ENCODE results near the gene PTTG2.

The PTTG2 gene

DNA sequence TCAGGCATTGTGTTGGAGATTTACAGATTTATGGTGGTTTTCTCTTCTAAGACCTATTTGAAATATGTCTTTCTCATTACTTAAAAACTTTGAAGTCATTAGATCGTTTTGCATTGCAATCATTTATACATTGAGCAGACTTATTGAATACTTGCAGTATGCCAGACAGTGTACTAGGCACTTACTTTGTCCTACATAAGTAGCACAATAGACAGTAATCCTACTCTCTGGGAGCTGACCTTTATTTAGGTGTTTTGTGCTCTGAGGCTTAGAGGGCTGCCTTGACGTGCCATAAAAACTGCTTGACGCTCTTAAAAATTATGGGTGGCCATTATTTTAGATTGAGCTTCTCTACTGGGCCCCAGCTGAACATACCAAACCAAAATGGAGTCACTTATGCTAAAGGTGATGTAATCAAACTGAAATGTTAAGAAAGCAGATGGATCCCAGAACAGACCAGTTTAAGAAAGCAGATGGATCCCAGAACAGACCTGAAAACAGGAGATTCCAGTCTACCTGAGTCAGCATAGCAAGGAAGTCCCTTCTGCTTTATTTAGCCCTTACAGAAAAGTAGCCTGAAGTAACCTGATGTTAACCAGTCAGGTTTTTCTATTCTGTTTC lies 42.4 kb downstream of the PTTG2 start:
- Histone ChIP-seq H3K27ac (ENCODE audit: low read depth, low read length) (no peak overlapping the region), H3K4me1 (ENCODE audit: insufficient read depth, low read length) (peaks cover 81% of the 10 kb centered on the region)

DNA sequence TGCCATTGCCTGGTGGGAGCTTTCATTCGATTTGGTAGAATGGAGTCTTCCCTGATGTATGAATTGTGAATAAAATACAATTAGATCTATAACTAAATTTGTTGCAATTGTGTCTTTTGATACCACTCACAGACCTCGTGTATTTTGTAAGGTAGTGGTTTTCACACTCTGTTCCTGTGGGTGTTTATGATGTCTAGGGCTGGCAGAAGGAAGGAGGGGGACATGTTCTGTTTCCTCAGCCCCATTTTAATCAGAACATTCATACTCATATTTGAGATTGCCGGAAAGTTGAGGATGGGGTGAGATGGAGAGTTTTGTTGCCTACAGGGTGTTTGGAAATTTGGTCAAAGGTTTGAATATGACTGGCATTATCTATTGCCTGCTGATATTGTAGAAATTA lies 42.9 kb downstream of the PTTG2 start:
- Histone ChIP-seq H3K36me3 (ENCODE audit: insufficient read depth, low read length) (no peaks in the 10 kb centered on the region), H3K4me1 (ENCODE audit: insufficient read depth, low read length) (peaks cover 81% of the 10 kb centered on the region), H3K27me3 (ENCODE audit: control insufficient read depth in 1 of 2, insufficient read depth in 2 of 2, low read length in 2 of 2) (no peaks in the 10 kb centered on the region), H3K9me3 (ENCODE audit: low read length) (no peaks in the 10 kb centered on the region), H3K9ac (ENCODE audit: low read length) (no peak overlapping the region), H3K27ac (ENCODE audit: low read depth, low read length) (no peak overlapping the region), H3K4me3 (ENCODE audit: low read depth in 1 of 2, low read length in 2 of 2) (no peak overlapping the region)

More for the DNA sequence above, 42.4 kb downstream of the PTTG2 start:
- Histone ChIP-seq H3K27me3 (ENCODE audit: control insufficient read depth in 1 of 2, insufficient read depth in 2 of 2, low read length in 2 of 2) (no peaks in the 10 kb centered on the region), H3K9ac (ENCODE audit: low read length) (no peak overlapping the region), H3K9me3 (ENCODE audit: low read length) (no peaks in the 10 kb centered on the region), H3K36me3 (ENCODE audit: insufficient read depth, low read length) (no peaks in the 10 kb centered on the region), H3K4me3 (ENCODE audit: low read depth in 1 of 2, low read length in 2 of 2) (no peak overlapping the region)

DNA sequence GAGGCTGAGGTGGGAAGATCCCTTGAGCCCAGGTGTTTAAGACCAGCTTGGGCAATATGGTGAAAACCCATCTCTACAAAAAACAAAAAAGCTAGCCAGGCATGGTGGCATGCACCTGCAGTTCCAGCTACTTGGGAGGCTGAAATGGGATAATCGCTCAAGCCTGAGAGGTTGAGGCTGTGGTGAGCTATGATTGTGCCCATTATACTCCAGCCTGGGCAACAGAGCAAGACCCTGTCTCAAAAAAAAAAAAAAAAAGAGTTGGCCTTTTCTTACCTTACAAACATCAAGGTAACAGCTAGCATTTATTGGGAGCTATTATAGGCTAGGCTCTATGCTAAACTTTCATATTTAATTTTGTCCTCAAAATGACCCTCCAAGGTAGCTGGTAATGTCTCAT lies 43.4 kb downstream of the PTTG2 start:
- H3K36me3 ChIP-seq (ENCODE audit: insufficient read depth, low read length): no peaks in the 10 kb centered on the region
- no peaks in the 10 kb centered on the region for H3K9me3 ChIP-seq (ENCODE audit: low read length)
- no peak overlapping the region for H3K9ac ChIP-seq (ENCODE audit: low read length)
- H3K27me3 ChIP-seq (ENCODE audit: control insufficient read depth in 1 of 2, insufficient read depth in 2 of 2, low read length in 2 of 2): no peaks in the 10 kb centered on the region
- H3K4me3 ChIP-seq (ENCODE audit: low read depth in 1 of 2, low read length in 2 of 2): no peak overlapping the region
- peaks cover 81% of the 10 kb centered on the region for H3K4me1 ChIP-seq (ENCODE audit: insufficient read depth, low read length)
- H3K27ac ChIP-seq (ENCODE audit: low read depth, low read length): peak overlapping the region; percentile 73

DNA sequence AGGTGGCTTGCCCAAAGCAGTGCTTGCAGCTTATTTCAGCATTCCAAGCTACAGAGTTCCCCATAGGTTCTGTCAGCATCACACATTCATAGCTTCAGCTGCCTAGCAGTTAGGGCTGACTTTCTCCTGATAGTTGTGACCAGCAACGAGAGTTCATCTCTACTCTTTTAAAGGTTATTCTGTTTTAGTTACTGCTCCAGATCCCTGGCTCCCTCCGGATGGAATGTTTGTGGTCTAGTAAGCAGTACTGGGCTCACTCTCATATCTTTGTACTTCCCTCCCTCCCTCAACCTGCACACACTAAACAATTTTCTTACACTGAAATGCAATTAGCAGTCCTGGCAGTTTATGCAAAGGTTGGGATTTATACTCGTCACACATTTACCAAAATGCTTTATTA lies 43.9 kb downstream of the PTTG2 start:
- peak overlapping the region in 1 of 2 donors; percentile 15 for H3K4me3 ChIP-seq (ENCODE audit: low read depth in 1 of 2, low read length in 2 of 2)
- no peak overlapping the region for H3K9ac ChIP-seq (ENCODE audit: low read length)
- H3K4me1 ChIP-seq (ENCODE audit: insufficient read depth, low read length): peaks cover 81% of the 10 kb centered on the region
- H3K9me3 ChIP-seq (ENCODE audit: low read length): no peaks in the 10 kb centered on the region
- H3K36me3 ChIP-seq (ENCODE audit: insufficient read depth, low read length): no peaks in the 10 kb centered on the region
- peak overlapping the region; percentile 73 for H3K27ac ChIP-seq (ENCODE audit: low read depth, low read length)
- no peaks in the 10 kb centered on the region for H3K27me3 ChIP-seq (ENCODE audit: control insufficient read depth in 1 of 2, insufficient read depth in 2 of 2, low read length in 2 of 2)

DNA sequence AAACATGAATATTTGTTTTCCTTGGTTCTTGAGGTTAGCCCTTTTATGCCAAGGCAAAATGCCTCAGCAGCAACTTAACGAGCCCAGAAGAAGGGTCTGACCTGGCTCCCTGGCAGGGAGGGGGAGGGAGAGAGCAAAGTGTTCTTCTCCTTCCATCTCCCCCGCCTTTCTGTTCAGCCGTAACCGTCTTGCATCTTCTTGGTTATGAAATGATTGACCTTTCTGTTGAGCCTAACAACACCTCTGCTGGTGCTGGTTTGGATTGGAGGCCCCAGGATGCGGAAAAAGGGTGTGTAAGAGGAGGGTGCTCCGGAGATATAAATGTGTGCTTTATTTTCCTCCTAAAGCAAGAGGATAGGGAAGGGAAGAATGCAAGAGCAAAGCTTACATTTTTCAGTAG lies 44.7 kb downstream of the PTTG2 start:
- H3K27me3 ChIP-seq (ENCODE audit: control insufficient read depth in 1 of 2, insufficient read depth in 2 of 2, low read length in 2 of 2): no peaks in the 10 kb centered on the region
- peaks cover 81% of the 10 kb centered on the region for H3K4me1 ChIP-seq (ENCODE audit: insufficient read depth, low read length)
- peak overlapping the region; percentile 73 for H3K27ac ChIP-seq (ENCODE audit: low read depth, low read length)

DNA sequence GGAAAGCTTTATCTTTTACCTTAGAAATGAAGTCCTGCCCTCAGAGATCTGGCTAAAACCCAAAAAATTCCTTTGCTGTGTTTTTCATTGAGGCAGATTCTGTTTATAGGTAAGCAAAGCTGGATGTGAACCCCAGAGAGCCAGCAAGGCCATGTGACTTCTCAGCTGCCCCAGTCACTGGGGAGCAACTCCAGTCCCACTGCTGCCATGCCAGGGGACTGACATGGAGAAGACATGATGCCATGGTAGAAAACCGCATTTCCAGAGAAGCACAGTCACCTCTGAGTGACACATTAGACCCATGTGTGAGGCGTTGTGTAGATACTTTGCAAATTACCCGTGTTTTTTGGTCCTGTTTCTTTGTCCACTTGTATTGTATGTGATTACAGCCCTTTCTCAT lies 45.4 kb downstream of the PTTG2 start:
- H3K9me3 ChIP-seq (ENCODE audit: low read length): no peaks in the 10 kb centered on the region
- H3K27me3 ChIP-seq (ENCODE audit: control insufficient read depth in 1 of 2, insufficient read depth in 2 of 2, low read length in 2 of 2): no peaks in the 10 kb centered on the region
- H3K4me3 ChIP-seq (ENCODE audit: low read depth in 1 of 2, low read length in 2 of 2): no peak overlapping the region
- H3K4me1 ChIP-seq (ENCODE audit: insufficient read depth, low read length): peaks cover 81% of the 10 kb centered on the region
- no peak overlapping the region for H3K9ac ChIP-seq (ENCODE audit: low read length)
- H3K27ac ChIP-seq (ENCODE audit: low read depth, low read length): peak overlapping the region; percentile 73
- H3K36me3 ChIP-seq (ENCODE audit: insufficient read depth, low read length): no peaks in the 10 kb centered on the region

More for the DNA sequence above, 44.7 kb downstream of the PTTG2 start:
- Histone ChIP-seq H3K9me3 (ENCODE audit: low read length) (no peaks in the 10 kb centered on the region), H3K9ac (ENCODE audit: low read length) (peak overlapping the region; percentile 7), H3K36me3 (ENCODE audit: insufficient read depth, low read length) (no peaks in the 10 kb centered on the region), H3K4me3 (ENCODE audit: low read depth in 1 of 2, low read length in 2 of 2) (no peak overlapping the region)

DNA sequence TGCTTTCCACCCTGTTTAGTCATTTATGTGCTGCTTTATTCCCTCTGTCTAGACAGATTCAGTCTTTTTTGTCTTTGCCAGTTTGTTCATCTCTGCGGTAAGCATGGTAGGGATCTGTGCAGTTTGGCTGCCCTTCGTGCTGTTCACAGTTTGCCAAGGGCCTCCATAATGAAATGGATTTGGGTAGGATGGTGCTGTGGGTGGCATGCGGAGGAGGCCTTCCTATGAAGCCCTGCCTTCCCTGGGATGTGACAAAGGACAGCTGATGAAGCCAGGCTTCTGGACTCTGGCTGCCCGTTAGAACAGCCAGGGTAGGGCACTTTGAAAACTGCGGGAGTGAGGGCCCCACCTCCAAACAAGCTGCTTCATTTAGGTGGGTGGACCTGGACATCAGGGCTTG lies 47.4 kb downstream of the PTTG2 start:
- Histone ChIP-seq H3K36me3 (ENCODE audit: insufficient read depth, low read length) (no peaks in the 10 kb centered on the region), H3K27ac (ENCODE audit: low read depth, low read length) (no peak overlapping the region), H3K27me3 (ENCODE audit: control insufficient read depth in 1 of 2, insufficient read depth in 2 of 2, low read length in 2 of 2) (no peaks in the 10 kb centered on the region), H3K4me3 (ENCODE audit: low read depth in 1 of 2, low read length in 2 of 2) (no peak overlapping the region), H3K4me1 (ENCODE audit: insufficient read depth, low read length) (peaks cover 79% of the 10 kb centered on the region), H3K9me3 (ENCODE audit: low read length) (no peaks in the 10 kb centered on the region), H3K9ac (ENCODE audit: low read length) (no peak overlapping the region)

DNA sequence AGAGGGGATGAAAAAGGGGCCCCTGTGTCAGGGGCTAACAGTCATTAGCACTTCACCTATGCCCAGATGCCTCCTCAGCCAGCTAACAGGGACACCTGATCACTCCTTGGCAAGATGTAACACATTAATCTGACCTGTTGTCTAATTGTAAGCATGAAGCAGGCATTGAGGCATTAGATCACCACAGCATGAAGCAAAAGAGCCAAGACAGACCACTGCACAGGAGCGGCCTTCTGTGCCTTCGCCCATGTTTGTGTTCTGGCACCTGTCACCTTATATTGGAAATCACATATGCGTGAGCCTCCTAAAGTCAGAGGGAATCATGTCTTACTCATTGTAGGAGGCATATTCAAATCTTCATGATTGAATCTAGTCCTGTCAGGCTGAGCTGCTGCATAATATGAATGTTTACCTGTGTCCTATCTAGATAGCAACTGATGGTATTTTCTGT lies 48.4 kb downstream of the PTTG2 start:
- H3K27me3 ChIP-seq (ENCODE audit: control insufficient read depth in 1 of 2, insufficient read depth in 2 of 2, low read length in 2 of 2): no peaks in the 10 kb centered on the region
- H3K36me3 ChIP-seq (ENCODE audit: insufficient read depth, low read length): no peaks in the 10 kb centered on the region
- H3K9ac ChIP-seq (ENCODE audit: low read length): no peak overlapping the region
- no peaks in the 10 kb centered on the region for H3K9me3 ChIP-seq (ENCODE audit: low read length)
- H3K4me1 ChIP-seq (ENCODE audit: insufficient read depth, low read length): peaks cover 73% of the 10 kb centered on the region
- peak overlapping the region; percentile 19 for H3K27ac ChIP-seq (ENCODE audit: low read depth, low read length)
- no peak overlapping the region for H3K4me3 ChIP-seq (ENCODE audit: low read depth in 1 of 2, low read length in 2 of 2)

DNA sequence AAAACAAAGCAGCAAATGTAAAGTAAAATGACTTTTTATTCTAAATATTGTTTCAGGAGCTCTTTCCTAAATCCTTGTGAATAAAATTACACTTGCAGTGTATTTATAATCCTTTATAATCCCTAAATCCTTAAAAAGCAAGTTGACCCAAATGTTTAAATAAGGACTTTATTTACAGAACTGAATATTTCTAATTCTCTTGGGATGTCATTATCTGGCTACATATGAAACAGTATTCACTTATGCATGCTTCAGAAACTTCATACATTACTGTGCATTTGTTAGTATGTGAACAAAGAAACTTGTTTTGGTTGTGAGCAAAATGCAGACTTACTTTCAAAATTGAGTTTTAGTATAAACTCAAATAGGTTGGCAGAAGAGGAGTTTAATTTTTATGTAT lies 49.2 kb downstream of the PTTG2 start:
- peak overlapping the region; percentile 43 for H3K27ac ChIP-seq (ENCODE audit: low read depth, low read length)
- H3K9ac ChIP-seq (ENCODE audit: low read length): no peak overlapping the region
- H3K27me3 ChIP-seq (ENCODE audit: control insufficient read depth in 1 of 2, insufficient read depth in 2 of 2, low read length in 2 of 2): no peaks in the 10 kb centered on the region
- no peak overlapping the region for H3K4me3 ChIP-seq (ENCODE audit: low read depth in 1 of 2, low read length in 2 of 2)
- H3K4me1 ChIP-seq (ENCODE audit: insufficient read depth, low read length): peaks cover 73% of the 10 kb centered on the region
- no peaks in the 10 kb centered on the region for H3K9me3 ChIP-seq (ENCODE audit: low read length)
- no peaks in the 10 kb centered on the region for H3K36me3 ChIP-seq (ENCODE audit: insufficient read depth, low read length)

DNA sequence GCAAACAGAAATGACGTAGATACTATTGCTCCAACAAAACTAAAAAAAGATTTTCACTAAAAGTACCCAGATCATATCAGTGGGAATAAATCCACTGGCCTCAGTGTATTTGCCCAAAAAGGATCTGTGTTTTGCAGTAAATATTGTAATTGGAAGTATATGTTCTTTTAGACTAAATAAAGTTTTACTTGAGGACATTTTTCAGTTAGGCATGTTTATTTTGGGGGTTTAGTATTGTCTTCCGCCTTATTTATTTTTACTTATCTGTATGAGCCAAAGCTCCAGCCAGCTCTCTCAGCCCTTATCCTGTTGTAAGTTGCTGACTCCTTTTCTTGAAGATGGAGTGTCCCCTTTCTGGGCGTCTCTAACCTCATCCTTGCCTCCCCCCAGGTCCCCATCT lies 49.8 kb downstream of the PTTG2 start:
- H3K9ac ChIP-seq (ENCODE audit: low read length): no peak overlapping the region
- H3K27ac ChIP-seq (ENCODE audit: low read depth, low read length): peak overlapping the region; percentile 43
- no peak overlapping the region for H3K4me3 ChIP-seq (ENCODE audit: low read depth in 1 of 2, low read length in 2 of 2)
- H3K36me3 ChIP-seq (ENCODE audit: insufficient read depth, low read length): peaks cover 4% of the 10 kb centered on the region
- H3K27me3 ChIP-seq (ENCODE audit: control insufficient read depth in 1 of 2, insufficient read depth in 2 of 2, low read length in 2 of 2): no peaks in the 10 kb centered on the region
- peaks cover 68% of the 10 kb centered on the region for H3K4me1 ChIP-seq (ENCODE audit: insufficient read depth, low read length)
- H3K9me3 ChIP-seq (ENCODE audit: low read length): no peaks in the 10 kb centered on the region

Measured in muscle layer of colon (tissue), 2 donors.